Large intestine (tissue), 3 donors: Measurements from ENCODE around the gene RPS6KC1. TPM values are rescaled to one million over a fixed set of nuclear protein-coding genes. Genes with fewer than 3 reads are reported as not detected.

ENCODE experiments used
- DNase-seq, 2 donors: peaks; one replicate each; pipeline versions ENCODE4 v3.0.0 to v3.0.0-alpha.2; 2013
- H3K27ac ChIP-seq: one replicate; pipeline ENCODE4 v1.5.1; 2013; ENCODE audit warnings: low read length
- H3K27me3 ChIP-seq: 2 replicates; pipeline ENCODE4 v1.6.1; 2013; ENCODE audit warnings: low read length; ENCODE audit not compliant: control insufficient read depth, insufficient read depth
- H3K36me3 ChIP-seq: 2 replicates; pipeline ENCODE4 v1.6.1; 2013; ENCODE audit warnings: low read length; ENCODE audit not compliant: control insufficient read depth, insufficient read depth
- H3K4me1 ChIP-seq: one replicate; pipeline ENCODE4 v1.6.1; 2013; ENCODE audit warnings: low read length; ENCODE audit not compliant: control insufficient read depth, insufficient read depth
- H3K4me3 ChIP-seq: one replicate; pipeline ENCODE4 v1.5.1; 2013; ENCODE audit warnings: low read length
- H3K9me3 ChIP-seq: one replicate; pipeline ENCODE4 v1.6.1; 2013; ENCODE audit warnings: mild to moderate bottlenecking, low read depth, low read length, moderate library complexity; ENCODE audit not compliant: control insufficient read depth
- WGBS: methylation state at CpG from one replicate; pipeline ENCODE4 v1.1.5; 2013; ENCODE audit warnings: low lambda C conversion rate; ENCODE audit not compliant: insufficient coverage; 5-methylcytosine and 5-hydroxymethylcytosine counted together
- polyA plus RNA-seq: library from polyadenylated mRNA; unstranded; fragments of 120-200 nt; gene quantifications from one replicate; pipeline ENCODE4 v1.2.1, GENCODE V29; 2013

Gene RPS6KC1
- polyA plus RNA-seq, 1 donor, result 13.7 TPM

- H3K36me3 ChIP-seq, result no peaks in the 10 kb centered on the region
- no peaks in the 10 kb centered on the region for H3K9me3 ChIP-seq
- 100% methylated on average over 1 of the region's 1 CpG for WGBS
- H3K27ac ChIP-seq, result no peak overlapping the region
- no peak overlapping the region for H3K4me3 ChIP-seq
- no peaks in the 10 kb centered on the region for H3K27me3 ChIP-seq
- no peak for DNase-seq
- no peaks in the 10 kb centered on the region for H3K4me1 ChIP-seq
These were observed 224.3 kb downstream of the RPS6KC1 start for GRCh38 chr1:213275293-213275692.

GRCh38 chr1:213276236-213276635, 225.2 kb downstream of the RPS6KC1 start:
- H3K4me3 ChIP-seq, result no peak overlapping the region
- no peaks in the 10 kb centered on the region for H3K9me3 ChIP-seq
- H3K27ac ChIP-seq, result no peak overlapping the region
- no peaks in the 10 kb centered on the region for H3K4me1 ChIP-seq
- peak; percentile 12 to 46 for DNase-seq
- WGBS, result no CpG with 5 or more reads among the region's 2 CpGs
- no peaks in the 10 kb centered on the region for H3K27me3 ChIP-seq
- H3K36me3 ChIP-seq, result no peaks in the 10 kb centered on the region

- H3K27me3 ChIP-seq, result no peaks in the 10 kb centered on the region
- H3K4me3 ChIP-seq, result no peak overlapping the region
- H3K27ac ChIP-seq, result no peak overlapping the region
- no CpG with 5 or more reads among the region's 2 CpGs for WGBS
- no peaks in the 10 kb centered on the region for H3K4me1 ChIP-seq
- no peaks in the 10 kb centered on the region for H3K36me3 ChIP-seq
- no peaks in the 10 kb centered on the region for H3K9me3 ChIP-seq
- DNase-seq, result no peak
These were observed 226.0 kb downstream of the RPS6KC1 start for GRCh38 chr1:213277036-213277435.

- Histone ChIP-seq H3K27ac (no peak overlapping the region), H3K27me3 (no peaks in the 10 kb centered on the region), H3K4me1 (no peaks in the 10 kb centered on the region), H3K36me3 (no peaks in the 10 kb centered on the region), H3K4me3 (no peak overlapping the region), H3K9me3 (no peaks in the 10 kb centered on the region)
- DNase-seq, result no peak
These were observed 228.4 kb downstream of the RPS6KC1 start for GRCh38 chr1:213279410-213279809.

- no peaks in the 10 kb centered on the region for H3K4me1 ChIP-seq
- no peaks in the 10 kb centered on the region for H3K9me3 ChIP-seq
- no peaks in the 10 kb centered on the region for H3K36me3 ChIP-seq
- DNase-seq, result no peak
- H3K4me3 ChIP-seq, result no peak overlapping the region
- 83% methylated on average over 1 of the region's 13 CpGs for WGBS
- H3K27ac ChIP-seq, result no peak overlapping the region
- no peaks in the 10 kb centered on the region for H3K27me3 ChIP-seq
These were observed 230.7 kb downstream of the RPS6KC1 start for GRCh38 chr1:213281640-213282301.

- Histone ChIP-seq H3K27me3 (no peaks in the 10 kb centered on the region), H3K9me3 (no peaks in the 10 kb centered on the region), H3K27ac (no peak overlapping the region), H3K4me3 (no peak overlapping the region), H3K36me3 (no peaks in the 10 kb centered on the region), H3K4me1 (no peaks in the 10 kb centered on the region)
- DNase-seq, result no peak
These were observed 233.6 kb downstream of the RPS6KC1 start for GRCh38 chr1:213284626-213285025.

- no peaks in the 10 kb centered on the region for H3K36me3 ChIP-seq
- no peak overlapping the region for H3K27ac ChIP-seq
- WGBS, result 100% methylated on average over 1 of the region's 1 CpG
- no peak overlapping the region for H3K4me3 ChIP-seq
- DNase-seq, result no peak
- no peaks in the 10 kb centered on the region for H3K27me3 ChIP-seq
- H3K9me3 ChIP-seq, result no peaks in the 10 kb centered on the region
- no peaks in the 10 kb centered on the region for H3K4me1 ChIP-seq
These were observed 235.2 kb downstream of the RPS6KC1 start for GRCh38 chr1:213286235-213286634.

- Histone ChIP-seq H3K27me3 (no peaks in the 10 kb centered on the region), H3K4me1 (no peaks in the 10 kb centered on the region), H3K36me3 (no peaks in the 10 kb centered on the region), H3K4me3 (no peak overlapping the region), H3K27ac (no peak overlapping the region), H3K9me3 (no peaks in the 10 kb centered on the region)
- DNase-seq, result peak; percentile 20 to 40
- WGBS, result no CpG with 5 or more reads among the region's 5 CpGs
These were observed 236.9 kb downstream of the RPS6KC1 start for GRCh38 chr1:213287987-213288386.

GRCh38 chr1:213291526-213291925, 240.5 kb downstream of the RPS6KC1 start:
- Histone ChIP-seq H3K27me3 (no peaks in the 10 kb centered on the region), H3K4me1 (no peaks in the 10 kb centered on the region), H3K27ac (no peak overlapping the region), H3K9me3 (no peaks in the 10 kb centered on the region), H3K36me3 (no peaks in the 10 kb centered on the region), H3K4me3 (no peak overlapping the region)
- DNase-seq, result no peak
- WGBS, result no CpG with 5 or more reads among the region's 4 CpGs

GRCh38 chr1:213292614-213293013, 241.6 kb downstream of the RPS6KC1 start:
- DNase-seq, result no peak
- WGBS, result 100% methylated on average over 1 of the region's 2 CpGs
- H3K27me3 ChIP-seq, result no peaks in the 10 kb centered on the region

GRCh38 chr1:213295860-213296259, 244.8 kb downstream of the RPS6KC1 start:
- WGBS, result 100% methylated on average over 1 of the region's 1 CpG
- Histone ChIP-seq H3K27ac (no peak overlapping the region), H3K27me3 (no peaks in the 10 kb centered on the region), H3K4me3 (no peak overlapping the region), H3K4me1 (no peaks in the 10 kb centered on the region), H3K36me3 (no peaks in the 10 kb centered on the region), H3K9me3 (no peaks in the 10 kb centered on the region)
- no peak for DNase-seq

More at GRCh38 chr1:213292614-213293013, 241.6 kb downstream of the RPS6KC1 start:
- Histone ChIP-seq H3K36me3 (no peaks in the 10 kb centered on the region), H3K9me3 (no peaks in the 10 kb centered on the region), H3K4me1 (no peaks in the 10 kb centered on the region), H3K4me3 (no peak overlapping the region), H3K27ac (no peak overlapping the region)
